Small intestine (tissue), 7 donors: ENCODE data around the gene ADAMTSL1. TPM values are rescaled to one million over a fixed set of nuclear protein-coding genes. Genes with fewer than 3 reads are reported as not detected.

Experiments used
- DNase-seq, 2 donors: peaks; one replicate each; pipeline versions ENCODE4 v3.0.0 to v3.0.0-alpha.2; 2013
- FAIRE-seq: peaks from 2 replicates; lab custom pipeline; 2012; peaks lifted over from hg19 to GRCh38; lab: Jason Lieb, UNC
- H3K27ac ChIP-seq, 3 donors: one replicate each; pipeline ENCODE4 v1.5.1; 2013; ENCODE audit warnings: low read length in 2 of 3, mild to moderate bottlenecking in 2 of 3, control low read depth in 1 of 3, inconsistent platforms in 1 of 3, low read depth in 1 of 3, moderate library complexity in 1 of 3
- H3K27me3 ChIP-seq, 3 donors: one replicate each; pipeline ENCODE4 v1.6.1; 2013; ENCODE audit warnings: low read length in 3 of 3, inconsistent platforms in 1 of 3; ENCODE audit not compliant: control insufficient read depth in 3 of 3, insufficient read depth in 3 of 3
- H3K36me3 ChIP-seq, 3 donors: one replicate each; pipeline ENCODE4 v1.6.1; 2013; ENCODE audit warnings: low read length in 3 of 3, inconsistent platforms in 1 of 3, low read depth in 1 of 3, mild to moderate bottlenecking in 1 of 3, moderate library complexity in 1 of 3; ENCODE audit not compliant: control insufficient read depth in 3 of 3, insufficient read depth in 2 of 3
- H3K4me1 ChIP-seq, 3 donors: one replicate each; pipeline ENCODE4 v1.6.1; 2013; ENCODE audit warnings: low read length in 2 of 3, inconsistent platforms in 1 of 3, low read depth in 1 of 3, mild to moderate bottlenecking in 1 of 3, moderate library complexity in 1 of 3; ENCODE audit not compliant: control insufficient read depth in 3 of 3, insufficient read depth in 2 of 3
- H3K4me3 ChIP-seq, 3 donors: one replicate each; pipeline ENCODE4 v1.5.1; 2013; ENCODE audit warnings: low read length in 3 of 3, control low read depth in 1 of 3, inconsistent platforms in 1 of 3, low read depth in 1 of 3, mild to moderate bottlenecking in 1 of 3, moderate library complexity in 1 of 3
- H3K9me3 ChIP-seq, 2 donors: one replicate each; pipeline ENCODE4 v1.6.1; 2013; ENCODE audit warnings: low read depth in 1 of 2, low read length in 1 of 2; ENCODE audit not compliant: control insufficient read depth in 2 of 2, insufficient read depth in 1 of 2
- WGBS, 3 donors: extraction: QIAGEN DNeasy Blood & Tissue Kit; methylation state at CpG; one replicate each; pipeline ENCODE4 v1.1.7; 2013; 5-methylcytosine and 5-hydroxymethylcytosine counted together
- polyA plus RNA-seq, 4 donors: library from polyadenylated mRNA; stranded (reverse) in 3 of 4; unstranded in 1 of 4; fragments of 200-250 nt in 3 of 4; fragments of 120-200 nt in 1 of 4; gene quantifications; one replicate each; pipeline versions ENCODE4 v1.2.1 to v1.2.3, GENCODE V29; 2013
- donor health status: healthy with polysubstance abuse.
- donor health status: control.
- donor health status: control.
- donor health status: Bipolar disorder and iron deficiency.
- donor health status: healthy.

ADAMTSL1 gene
- polyA plus RNA-seq, 4 donors: 0.97 to 1.6 TPM; not detected in 2

GRCh38 chr9:18824095-18824666 lies 350.2 kb downstream of the ADAMTSL1 start:
- FAIRE-seq (no peak), DNase-seq (peak; percentile 20 to 31)
- Histone ChIP-seq H3K4me1 (peaks cover 0 to 4% (median 0%) of the 10 kb centered on the region in 3 donors), H3K27me3 (no peaks in the 10 kb centered on the region), H3K36me3 (no peaks in the 10 kb centered on the region), H3K9me3 (no peaks in the 10 kb centered on the region), H3K4me3 (no peak overlapping the region), H3K27ac (no peak overlapping the region)
- 38 to 68% (median 44%) methylated on average over 4 of the region's 4 CpGs for WGBS, 3 donors

GRCh38 chr9:18825656-18826170 lies 351.8 kb downstream of the ADAMTSL1 start:
- Histone ChIP-seq H3K36me3 (no peaks in the 10 kb centered on the region), H3K9me3 (no peaks in the 10 kb centered on the region), H3K27ac (no peak overlapping the region), H3K4me3 (no peak overlapping the region), H3K4me1 (peaks cover 0 to 4% (median 0%) of the 10 kb centered on the region in 3 donors), H3K27me3 (no peaks in the 10 kb centered on the region)
- WGBS, 3 donors: 83 to 90% (median 85%) methylated on average over 3 of the region's 3 CpGs
- DNase-seq (no peak), FAIRE-seq (no peak)

DNA sequence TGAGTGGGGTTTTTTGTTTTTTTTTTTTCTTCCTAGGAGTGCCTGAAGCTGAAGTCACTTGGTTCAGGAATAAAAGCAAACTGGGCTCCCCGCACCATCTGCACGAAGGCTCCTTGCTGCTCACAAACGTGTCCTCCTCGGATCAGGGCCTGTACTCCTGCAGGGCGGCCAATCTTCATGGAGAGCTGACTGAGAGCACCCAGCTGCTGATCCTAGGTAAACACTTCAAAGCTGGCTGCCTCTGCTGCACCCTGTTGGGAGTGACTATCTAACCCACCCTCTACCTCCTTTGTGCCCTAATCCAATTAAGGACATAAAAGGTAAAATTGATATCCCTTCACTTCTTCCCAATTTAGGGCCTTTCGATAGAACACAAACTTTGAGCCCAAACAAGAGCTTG lies 352.3 kb downstream of the ADAMTSL1 start:
- Histone ChIP-seq H3K4me1 (peaks cover 0 to 4% (median 0%) of the 10 kb centered on the region in 3 donors), H3K27me3 (no peaks in the 10 kb centered on the region), H3K4me3 (no peak overlapping the region), H3K36me3 (no peaks in the 10 kb centered on the region), H3K9me3 (no peaks in the 10 kb centered on the region), H3K27ac (no peak overlapping the region)
- DNase-seq: no peak
- 81 to 89% (median 83%) methylated on average over 6 of the region's 6 CpGs for WGBS, 3 donors
- no peak for FAIRE-seq

- Histone ChIP-seq H3K4me3 (no peak overlapping the region), H3K27me3 (no peaks in the 10 kb centered on the region), H3K27ac (no peak overlapping the region), H3K4me1 (peaks cover 0 to 2% (median 0%) of the 10 kb centered on the region in 3 donors), H3K36me3 (no peaks in the 10 kb centered on the region), H3K9me3 (no peaks in the 10 kb centered on the region)
- DNase-seq (no peak), FAIRE-seq (no peak)
- 85 to 93% (median 92%) methylated on average over 3 of the region's 3 CpGs for WGBS, 3 donors
Measured at GRCh38 chr9:18829066-18829465, 355.1 kb downstream of the ADAMTSL1 start.

- FAIRE-seq: no peak
- WGBS, 3 donors: 67 to 70% (median 68%) methylated on average over 5 of the region's 5 CpGs
- no peak overlapping the region for H3K27ac ChIP-seq
Measured at GRCh38 chr9:18829873-18830272, 355.9 kb downstream of the ADAMTSL1 start.

DNA sequence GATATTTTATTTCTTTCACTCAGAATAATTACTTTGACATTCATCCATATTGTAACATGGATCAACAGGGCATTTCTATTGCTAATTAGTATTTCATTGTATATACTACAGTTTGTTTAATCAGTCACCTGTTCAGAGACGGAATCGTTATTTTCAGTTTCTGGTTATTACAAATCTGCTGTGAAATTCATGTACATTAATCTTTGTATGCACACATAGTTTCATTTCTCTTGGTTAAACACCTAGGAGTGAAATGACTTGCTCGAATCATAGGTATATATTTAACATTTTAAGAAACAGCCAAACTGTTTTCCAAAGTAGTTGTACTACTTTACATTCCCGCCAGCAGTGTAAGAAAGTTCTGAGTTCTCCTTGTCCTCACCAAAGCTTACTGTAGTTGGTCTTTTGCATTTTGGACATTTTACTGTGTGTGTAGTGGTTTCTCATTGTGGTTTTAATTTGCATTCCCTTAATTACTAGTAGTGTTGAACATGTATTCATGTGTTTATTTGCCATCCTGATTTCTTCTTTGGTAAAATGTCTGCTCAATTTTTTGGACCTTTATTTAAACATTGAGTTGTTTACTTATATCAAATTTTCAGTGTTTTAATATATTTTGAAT lies 360.9 kb downstream of the ADAMTSL1 start:
- Histone ChIP-seq H3K4me3 (no peak overlapping the region), H3K9me3 (no peaks in the 10 kb centered on the region), H3K36me3 (no peaks in the 10 kb centered on the region), H3K4me1 (no peaks in the 10 kb centered on the region), H3K27ac (no peak overlapping the region), H3K27me3 (no peaks in the 10 kb centered on the region)
- FAIRE-seq (no peak), DNase-seq (no peak)
- 80 to 94% (median 89%) methylated on average over 4 of the region's 4 CpGs for WGBS, 3 donors

More at GRCh38 chr9:18829873-18830272, 355.9 kb downstream of the ADAMTSL1 start:
- Histone ChIP-seq H3K4me1 (peaks cover 0 to 2% (median 0%) of the 10 kb centered on the region in 3 donors), H3K4me3 (no peak overlapping the region), H3K9me3 (no peaks in the 10 kb centered on the region), H3K27me3 (no peaks in the 10 kb centered on the region), H3K36me3 (no peaks in the 10 kb centered on the region)
- no peak for DNase-seq

DNA sequence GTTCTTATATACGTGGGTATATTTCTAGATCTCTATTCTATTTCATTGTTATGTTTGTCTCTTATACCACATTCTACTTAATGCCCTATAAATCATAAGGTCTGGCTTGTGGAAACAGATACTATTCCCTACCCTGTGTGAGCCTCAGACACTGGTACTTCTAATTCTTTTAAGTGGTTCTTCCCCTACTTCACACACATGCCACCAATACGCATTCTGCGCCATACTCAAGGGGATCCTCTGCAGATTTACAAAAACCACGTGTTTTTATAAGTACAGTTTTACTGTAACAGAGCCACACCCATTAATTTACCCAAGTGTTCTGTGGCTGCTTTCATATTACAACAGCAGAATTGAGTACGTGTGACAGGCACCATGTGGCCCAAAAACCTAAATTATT lies 363.4 kb downstream of the ADAMTSL1 start:
- Histone ChIP-seq H3K27ac (no peak overlapping the region), H3K27me3 (no peaks in the 10 kb centered on the region), H3K36me3 (no peaks in the 10 kb centered on the region), H3K9me3 (no peaks in the 10 kb centered on the region), H3K4me3 (no peak overlapping the region), H3K4me1 (no peaks in the 10 kb centered on the region)
- FAIRE-seq: no peak
- no peak for DNase-seq
- WGBS, 3 donors: 75 to 79% (median 75%) methylated on average over 5 of the region's 5 CpGs

DNA sequence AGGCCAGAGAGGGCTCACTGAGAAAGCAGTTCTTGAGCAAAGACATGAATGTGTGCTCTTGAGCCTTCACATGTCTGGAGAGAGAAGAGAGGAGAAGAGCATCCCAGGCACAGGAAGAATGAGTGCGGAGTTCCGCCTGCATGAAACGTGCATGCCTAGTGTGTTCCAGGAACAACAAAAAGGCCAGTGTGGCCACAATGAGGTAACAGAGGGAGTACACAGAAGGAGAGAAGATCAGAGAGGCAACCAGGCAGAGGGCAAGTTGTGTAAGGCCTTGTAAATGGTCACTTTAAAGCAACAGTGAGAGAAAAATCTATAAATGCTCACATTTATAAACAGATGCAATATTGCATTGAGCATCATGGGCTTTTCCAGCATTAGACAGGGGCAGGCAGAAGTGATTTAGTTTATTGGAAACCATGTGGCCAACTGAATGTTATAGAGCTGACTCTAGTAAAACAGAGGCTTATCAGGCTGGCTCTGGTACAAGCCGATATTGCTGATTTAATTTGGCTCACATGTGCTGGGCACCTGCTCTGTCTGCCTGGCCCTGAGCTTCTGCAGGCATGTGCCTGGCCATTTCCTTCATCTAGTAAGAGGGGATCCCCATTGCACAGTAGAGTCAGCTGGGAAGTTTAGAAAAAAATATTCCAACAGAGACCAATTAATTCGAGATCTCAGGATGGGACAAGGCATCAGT lies 373.8 kb downstream of the ADAMTSL1 start:
- H3K27me3 ChIP-seq: no peaks in the 10 kb centered on the region
- no peaks in the 10 kb centered on the region for H3K36me3 ChIP-seq
- no peak overlapping the region for H3K27ac ChIP-seq
- FAIRE-seq (no peak), DNase-seq (no peak)
- peaks cover 0 to 6% of the 10 kb centered on the region in 2 donors for H3K9me3 ChIP-seq
- H3K4me3 ChIP-seq: no peak overlapping the region
- 58 to 78% (median 62%) methylated on average over 5 of the region's 5 CpGs for WGBS, 3 donors
- no peaks in the 10 kb centered on the region for H3K4me1 ChIP-seq
